Stimulated activated naive CD8-positive, alpha-beta T cell treated with anti-CD3 and anti-CD28 coated beads, Interleukin-15, Interleukin-2, amounts not matched to agents 100 U/mL and 50 U/mL, for 24 hours (primary cell): ENCODE measurements around the gene ASTL.
A peak's percentile ranks its signal among the peaks of the same experiment; 100 is the strongest.
"Not testable (repeated sequence)": the region's sequence is repeated elsewhere in the genome, so short reads cannot be mapped to it uniquely, and the experiment has no call there.

Source experiments
- ATAC-seq: fragments of 150-1000 bp; cut with Tn5 transposase; one replicate; pipeline ENCODE4 v1.10.0; 2021
- DNase-seq: peaks from one replicate; pipeline ENCODE4 v3.0.0; 2021

Gene ASTL

GRCh38 chr2:96146153-96146880 is 8.0 kb upstream of the ASTL start:
- peak; percentile 91 for DNase-seq

GRCh38 chr2:96145848-96146152 is 7.5 kb upstream of the ASTL start:
- no peak for DNase-seq
- ATAC-seq, result no peak

More at GRCh38 chr2:96146153-96146880, 8.0 kb upstream of the ASTL start:
- peak; percentile 14 for ATAC-seq

GRCh38 chr2:96145036-96145847 is 6.9 kb upstream of the ASTL start, which contains the start of gene DUSP2:
Gene DUSP2 (minus strand): TSS chr2:96145440. CDS start chr2:96145354, 86 bp downstream.
- peak; percentile 93 for DNase-seq

GRCh38 chr2:96144481-96145035 is 6.3 kb upstream of the ASTL start:
- no peak for ATAC-seq
- peak; percentile 57 for DNase-seq

More at GRCh38 chr2:96145036-96145847, 6.9 kb upstream of the ASTL start, which contains the start of gene DUSP2:
- peak; percentile 60 for ATAC-seq

GRCh38 chr2:96143848-96144480 is 5.7 kb upstream of the ASTL start:
- no peak for ATAC-seq

GRCh38 chr2:96143231-96143847 is 5.0 kb upstream of the ASTL start:
- no peak for ATAC-seq
- DNase-seq, result peak; percentile 45

More at GRCh38 chr2:96143848-96144480, 5.7 kb upstream of the ASTL start:
- DNase-seq, result peak; percentile 48

- DNase-seq (peak; percentile 89), ATAC-seq (peak; percentile 16)
Measured at GRCh38 chr2:96142217-96143113, 4.2 kb upstream of the ASTL start.

GRCh38 chr2:96141624-96141967 is 3.3 kb upstream of the ASTL start:
- DNase-seq, ATAC-seq: not testable (repeated sequence)

GRCh38 chr2:96140941-96141623 is 2.8 kb upstream of the ASTL start:
- ATAC-seq (no peak), DNase-seq (no peak)

- ATAC-seq (no peak), DNase-seq (no peak)
Measured at GRCh38 chr2:96139181-96139758, 968 bp upstream of the ASTL start.

- no peak for ATAC-seq
- no peak for DNase-seq
Measured at GRCh38 chr2:96137321-96138178, 752 bp downstream of the ASTL start.

- no peak for ATAC-seq
- no peak for DNase-seq
Measured at GRCh38 chr2:96136129-96136720, 2.1 kb downstream of the ASTL start.

GRCh38 chr2:96135621-96136020 is 2.7 kb downstream of the ASTL start:
- no peak for DNase-seq
- no peak for ATAC-seq

- ATAC-seq (no peak), DNase-seq (no peak)
Measured at GRCh38 chr2:96135171-96135570, 3.1 kb downstream of the ASTL start.

GRCh38 chr2:96134421-96134820 is 3.9 kb downstream of the ASTL start:
- ATAC-seq (no peak), DNase-seq (no peak)

- ATAC-seq, result no peak
Measured at GRCh38 chr2:96131813-96132745, 6.2 kb downstream of the ASTL start.

GRCh38 chr2:96131152-96131812 is 7.0 kb downstream of the ASTL start:
- ATAC-seq (peak; percentile 63), DNase-seq (peak; percentile 42)

More at GRCh38 chr2:96131813-96132745, 6.2 kb downstream of the ASTL start:
- no peak for DNase-seq
